SK-N-SH (cell line): ENCODE measurements around the gene MRPS22. TPM values are rescaled to one million over a fixed set of nuclear protein-coding genes. Genes with fewer than 3 reads are reported as not detected.
A peak's percentile ranks its signal among the peaks of the same experiment; 100 is the strongest.

Experiments
- CTCF ChIA-PET: fragments of 300-600, 350-600 bp; formaldehyde crosslinking; extraction: SDS; loops from one replicate; lab custom pipeline; 2021; lab: Yijun Ruan, JAX
- POLR2A ChIA-PET: fragments of 350-600 bp; sonication (Branson Sonifier 250); formaldehyde crosslinking; extraction: SDS; loops from one replicate; lab custom pipeline; 2020; ENCODE audit warnings: antibody characterized with exemption, inconsistent platforms; lab: Yijun Ruan, JAX
- DNase-seq: peaks from one replicate; pipeline ENCODE4 v3.0.0; 2012
- H2AFZ ChIP-seq: fragments of 200-600 bp; sonication (generic); 2 replicates; pipeline ENCODE4 v1.8.1; 2016; ENCODE audit warnings: antibody characterized with exemption, mild to moderate bottlenecking, low read depth
- H3F3A ChIP-seq: fragments of 200-600 bp; sonication (generic); replicated peaks from 2 replicates; pipeline ENCODE3; 2016; ENCODE audit warnings: antibody characterized with exemption, mild to moderate bottlenecking; ENCODE audit not compliant: insufficient read depth
- H3K27ac ChIP-seq, 2 experiments: fragments of 200-500 bp in 1 of 2; fragments of 200-600 bp in 1 of 2; sonication (Bioruptor generic) in 1 of 2; sonication (generic), shearing (Covaris generic) in 1 of 2; 2 replicates each; pipeline versions ENCODE4 v1.5.1 to v1.6.1; 2014 to 2016; ENCODE audit warnings: low read depth in 2 of 2, inconsistent platforms in 1 of 2, low read length in 1 of 2, mild to moderate bottlenecking in 1 of 2, mixed read lengths in 1 of 2
- H3K27me3 ChIP-seq: fragments of 200-600 bp; sonication (generic), shearing (Covaris generic); 2 replicates; pipeline ENCODE4 v1.6.1; 2016; ENCODE audit warnings: mixed run types; ENCODE audit not compliant: insufficient read depth
- H3K36me3 ChIP-seq, 2 experiments: fragments of 200-500 bp in 1 of 2; fragments of 200-600 bp in 1 of 2; sonication (Bioruptor generic) in 1 of 2; sonication (generic) in 1 of 2; replicated peaks in 1 of 2; 2 replicates each; pipeline versions ENCODE3 to v1.5.1; 2014 to 2016; ENCODE audit warnings: low read length in 1 of 2, mild to moderate bottlenecking in 1 of 2; ENCODE audit not compliant: insufficient read depth in 2 of 2, control insufficient read depth in 1 of 2
- H3K4me1 ChIP-seq, 2 experiments: fragments of 200-500 bp in 1 of 2; fragments of 200-600 bp in 1 of 2; sonication (Bioruptor generic) in 1 of 2; sonication (generic), shearing (Covaris generic) in 1 of 2; 2 replicates each; pipeline versions ENCODE4 v1.5.1 to v1.6.1; 2014 to 2016; ENCODE audit warnings: low read depth in 1 of 2, low read length in 1 of 2, mixed run types in 1 of 2; ENCODE audit not compliant: insufficient read depth in 2 of 2, control insufficient read depth in 1 of 2
- H3K4me2 ChIP-seq: fragments of 200-600 bp; sonication (generic), shearing (Covaris generic); 2 replicates; pipeline ENCODE4 v1.6.1; 2017; ENCODE audit warnings: mixed run types
- H3K4me3 ChIP-seq, 2 experiments: fragments of 200-500 bp in 1 of 2; fragments of 200-600 bp in 1 of 2; sonication (Bioruptor generic) in 1 of 2; sonication (generic), shearing (Covaris generic) in 1 of 2; 2 replicates each; pipeline versions ENCODE4 v1.5.1 to v1.8.1; 2014 to 2016; ENCODE audit warnings: low read depth in 2 of 2, inconsistent platforms in 1 of 2, low read length in 1 of 2, mild to moderate bottlenecking in 1 of 2, mixed read lengths in 1 of 2, moderate library complexity in 1 of 2
- H3K79me2 ChIP-seq: fragments of 200-600 bp; sonication (generic); 2 replicates; pipeline ENCODE4 v1.8.1; 2017; ENCODE audit warnings: mild to moderate bottlenecking; ENCODE audit not compliant: insufficient read depth
- H3K9ac ChIP-seq: fragments of 200-600 bp; sonication (generic); 2 replicates; pipeline ENCODE4 v1.6.1; 2017; ENCODE audit warnings: mixed run types
- H3K9me2 ChIP-seq: fragments of 200-600 bp; sonication (generic); 2 replicates; pipeline ENCODE4 v1.6.1; 2017; ENCODE audit warnings: mixed run types
- H3K9me3 ChIP-seq: fragments of 200-600 bp; sonication (generic); 2 replicates; pipeline ENCODE4 v1.6.1; 2017; ENCODE audit warnings: mixed run types, mild to moderate bottlenecking, moderate library complexity
- H4K20me1 ChIP-seq: fragments of 200-600 bp; sonication (generic); 2 replicates; pipeline ENCODE4 v1.6.1; 2017; ENCODE audit warnings: mild to moderate bottlenecking, mixed run types; ENCODE audit not compliant: insufficient read depth
- CHD2 ChIP-seq: fragments of 150-350 bp; IDR thresholded peaks from 2 replicates; pipeline ENCODE4 v1.6.1; 2018; ENCODE audit warnings: low read length; ENCODE audit not compliant: partially characterized antibody
- ELF1 ChIP-seq: IDR thresholded peaks from 2 replicates; pipeline ENCODE4 v1.4.0; 2012
- EP300 ChIP-seq, 2 experiments: IDR thresholded peaks; 2 replicates each; pipeline versions ENCODE4 v1.4.0 to v1.6.1; 2012; ENCODE audit warnings: borderline replicate concordance in 1 of 2, low read depth in 1 of 2, low read length in 1 of 2
- FOSL2 ChIP-seq: IDR thresholded peaks from 2 replicates; pipeline ENCODE4 v1.4.0; 2012; ENCODE audit warnings: low read depth, mild to moderate bottlenecking, moderate library complexity, borderline replicate concordance
- FOXM1 ChIP-seq: IDR thresholded peaks from 2 replicates; pipeline ENCODE4 v1.4.0; 2012; ENCODE audit warnings: low read depth, mild to moderate bottlenecking
- GABPA ChIP-seq: IDR thresholded peaks from 2 replicates; pipeline ENCODE4 v1.4.0; 2012; ENCODE audit warnings: low read depth, mild to moderate bottlenecking
- GATA2 ChIP-seq: sonication (generic); formaldehyde crosslinking; IDR thresholded peaks from 2 replicates; pipeline ENCODE4 v1.5.0; 2020; ENCODE audit warnings: mild to moderate bottlenecking, missing genetic modification reagents
- IRF3 ChIP-seq: fragments of 150-350 bp; IDR thresholded peaks from 2 replicates; pipeline ENCODE4 v1.6.1; 2016; ENCODE audit warnings: mild to moderate bottlenecking, low read depth, low read length
- MXI1 ChIP-seq: IDR thresholded peaks from 2 replicates; pipeline ENCODE4 v1.6.1; 2012; ENCODE audit warnings: mild to moderate bottlenecking, low read depth, low read length, improper control_type of control experiment
- NFIC ChIP-seq: IDR thresholded peaks from 2 replicates; pipeline ENCODE4 v1.4.0; 2012; ENCODE audit warnings: borderline replicate concordance
- NRF1 ChIP-seq: IDR thresholded peaks from 2 replicates; pipeline ENCODE4 v1.6.1; 2012; ENCODE audit warnings: low read depth, mild to moderate bottlenecking, low read length
- POLR2AphosphoS5 ChIP-seq: IDR thresholded peaks from 2 replicates; pipeline ENCODE4 v1.6.1; 2012; ENCODE audit warnings: low read depth, low read length
- SIN3A ChIP-seq: IDR thresholded peaks from 2 replicates; pipeline ENCODE4 v1.6.1; 2012; ENCODE audit warnings: low read depth, mild to moderate bottlenecking, low read length, moderate library complexity, borderline replicate concordance
- SMC3 ChIP-seq: IDR thresholded peaks from 2 replicates; pipeline ENCODE4 v1.6.1; 2012; ENCODE audit warnings: low read depth, low read length, improper control_type of control experiment
- TAF1 ChIP-seq: IDR thresholded peaks from 2 replicates; pipeline ENCODE4 v1.6.1; 2012; ENCODE audit warnings: low read depth, mild to moderate bottlenecking, low read length, moderate library complexity, borderline replicate concordance
- TEAD4 ChIP-seq: IDR thresholded peaks from 2 replicates; pipeline ENCODE4 v1.4.0; 2012; ENCODE audit warnings: mild to moderate bottlenecking, borderline replicate concordance; ENCODE audit not compliant: insufficient read depth
- USF1 ChIP-seq: IDR thresholded peaks from 2 replicates; pipeline ENCODE4 v1.4.0; 2012; ENCODE audit warnings: low read depth, borderline replicate concordance
- WGBS: methylation state at CpG from one replicate; pipeline ENCODE4 v1.1.6; 2017; ENCODE audit warnings: low lambda C conversion rate; 5-methylcytosine and 5-hydroxymethylcytosine counted together
- polyA plus RNA-seq, 3 experiments: library from polyadenylated mRNA; depleted of rRNA; stranded (reverse); fragments of >200 nt; gene quantifications; 2 replicates each; pipeline ENCODE4 v1.2.3, GENCODE V29; 2012
- TF ChIP-seq, protein P1 (sequence below): IDR thresholded peaks from 2 replicates; pipeline ENCODE4; 2012
- TF ChIP-seq, protein P2 (sequence below): IDR thresholded peaks from 2 replicates; pipeline ENCODE4 v1.6.1; 2012; ENCODE audit warnings: mild to moderate bottlenecking, low read depth, low read length, moderate library complexity

Gene MRPS22
- polyA plus RNA-seq, 1 of the 3 experiments (the other 2 are of a cell fraction), result 50.6 TPM

DNA sequence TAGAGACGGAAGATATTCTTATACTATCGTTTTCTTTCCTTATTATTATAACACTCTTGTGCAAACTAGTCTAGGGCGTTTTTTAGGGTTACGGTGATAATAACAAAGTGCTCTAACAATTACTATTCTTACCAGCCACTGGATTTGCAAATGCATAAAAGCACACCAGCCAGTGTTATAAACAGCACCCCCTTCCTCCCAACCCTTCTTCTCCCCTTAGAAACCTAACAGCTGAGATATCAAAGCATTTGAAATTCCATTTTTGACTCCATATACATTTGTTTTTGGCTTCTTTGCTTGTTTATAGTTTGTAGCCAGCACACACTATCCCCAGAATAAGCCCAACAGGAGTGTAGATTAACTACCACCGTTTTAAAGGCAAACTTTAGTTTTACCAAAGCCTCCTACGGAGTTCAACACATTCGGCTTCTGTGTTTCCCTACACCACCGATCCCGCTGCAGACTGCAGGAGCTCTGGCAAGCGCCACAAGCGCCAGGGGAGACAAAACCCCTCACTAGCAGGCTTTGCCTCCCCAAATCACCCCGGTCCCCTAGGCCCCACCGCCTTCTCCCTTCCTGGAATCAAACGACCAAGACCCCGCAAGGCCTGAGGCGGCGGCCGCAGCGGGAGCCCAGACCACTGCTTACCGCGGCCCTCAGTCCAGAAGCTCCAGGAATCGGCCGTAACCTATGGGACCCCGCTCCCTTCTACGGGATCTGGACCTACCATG is 45.2 kb downstream of the MRPS22 start (continued):
- TF ChIP-seq IRF3, result no peak

GRCh38 chr3:139389552-139390368 is 45.9 kb downstream of the MRPS22 start, which contains the start of gene COPB2:
COPB2 (minus strand) TSS chr3:139389647; CDS start chr3:139389550, 97 bp downstream.
- POLR2A ChIA-PET, result interaction anchor here (1.1 to 1.4 kb wide), 2 partner anchors 145 to 151 kb away, joined by 3 to 4 read pairs; no protein-coding TSS in a partner anchor
- Histone ChIP-seq H3K9me3 (no peaks in the 10 kb centered on the region), H2AFZ (peak within 1 kb of the TSS; percentile 80), H3K36me3 (peaks cover 3 to 8% of the 10 kb centered on the region in 2 experiments), H3K27me3 (no peaks in the 10 kb centered on the region), H3K4me3 (peak within 1 kb of the TSS; percentile 86 to 98), H3K4me2 (peak within 1 kb of the TSS; percentile 79), H3F3A (peaks cover 8% of the 10 kb centered on the region), H4K20me1 (peaks cover 35% of the 10 kb centered on the region), H3K4me1 (peaks cover 13 to 15% of the 10 kb centered on the region in 2 experiments; a peak in 3 of 4 replicates), H3K9me2 (no peaks in the 10 kb centered on the region), H3K27ac (peak within 1 kb of the TSS; percentile 97 to 98), H3K9ac (peak within 1 kb of the TSS; percentile 96), H3K79me2 (peaks cover 68% of the 10 kb centered on the region)
- CTCF ChIA-PET, result interaction anchor here (0.9 to 4.7 kb wide), 5 partner anchors 14 to 547 kb away, joined by 3 to 21 read pairs (median 4); no protein-coding TSS in a partner anchor
- under 1% methylated on average over 24 of the region's 52 CpGs for WGBS
- peak; percentile 94 for DNase-seq
- TF ChIP-seq FOSL2 (no peak), CHD2 (peak; percentile 100), POLR2AphosphoS5 (peak; percentile 92), TEAD4 (no peak), SIN3A (peak; percentile 89), MXI1 (peak; percentile 78), TAF1 (peak; percentile 84; the same call in 1 of the 2 replicates), USF1 (no peak), FOXM1 (no peak), ELF1 (peak; percentile 90), EP300 (IDR thresholded peaks at IDR 0.05; ENCODE audit: borderline replicate concordance in 1 of 2, low read depth in 1 of 2, low read length in 1 of 2) (no peak), NRF1 (peak; percentile 87), GABPA (peak; percentile 65), IRF3 (no peak), SMC3 (0 out of 2 replicates have a peak, but pooled peaks have one; percentile 7), NFIC (peak; percentile 46; the same call in 1 of the 2 replicates), GATA2 (peak; percentile 36; the same call in 1 of the 2 replicates)
- TF ChIP-seq, protein P1, sequence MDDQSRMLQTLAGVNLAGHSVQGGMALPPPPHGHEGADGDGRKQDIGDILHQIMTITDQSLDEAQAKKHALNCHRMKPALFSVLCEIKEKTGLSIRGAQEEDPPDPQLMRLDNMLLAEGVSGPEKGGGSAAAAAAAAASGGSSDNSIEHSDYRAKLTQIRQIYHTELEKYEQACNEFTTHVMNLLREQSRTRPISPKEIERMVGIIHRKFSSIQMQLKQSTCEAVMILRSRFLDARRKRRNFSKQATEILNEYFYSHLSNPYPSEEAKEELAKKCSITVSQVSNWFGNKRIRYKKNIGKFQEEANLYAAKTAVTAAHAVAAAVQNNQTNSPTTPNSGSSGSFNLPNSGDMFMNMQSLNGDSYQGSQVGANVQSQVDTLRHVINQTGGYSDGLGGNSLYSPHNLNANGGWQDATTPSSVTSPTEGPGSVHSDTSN, result peak; percentile 52; the same call in 1 of the 2 replicates
- TF ChIP-seq, protein P2, sequence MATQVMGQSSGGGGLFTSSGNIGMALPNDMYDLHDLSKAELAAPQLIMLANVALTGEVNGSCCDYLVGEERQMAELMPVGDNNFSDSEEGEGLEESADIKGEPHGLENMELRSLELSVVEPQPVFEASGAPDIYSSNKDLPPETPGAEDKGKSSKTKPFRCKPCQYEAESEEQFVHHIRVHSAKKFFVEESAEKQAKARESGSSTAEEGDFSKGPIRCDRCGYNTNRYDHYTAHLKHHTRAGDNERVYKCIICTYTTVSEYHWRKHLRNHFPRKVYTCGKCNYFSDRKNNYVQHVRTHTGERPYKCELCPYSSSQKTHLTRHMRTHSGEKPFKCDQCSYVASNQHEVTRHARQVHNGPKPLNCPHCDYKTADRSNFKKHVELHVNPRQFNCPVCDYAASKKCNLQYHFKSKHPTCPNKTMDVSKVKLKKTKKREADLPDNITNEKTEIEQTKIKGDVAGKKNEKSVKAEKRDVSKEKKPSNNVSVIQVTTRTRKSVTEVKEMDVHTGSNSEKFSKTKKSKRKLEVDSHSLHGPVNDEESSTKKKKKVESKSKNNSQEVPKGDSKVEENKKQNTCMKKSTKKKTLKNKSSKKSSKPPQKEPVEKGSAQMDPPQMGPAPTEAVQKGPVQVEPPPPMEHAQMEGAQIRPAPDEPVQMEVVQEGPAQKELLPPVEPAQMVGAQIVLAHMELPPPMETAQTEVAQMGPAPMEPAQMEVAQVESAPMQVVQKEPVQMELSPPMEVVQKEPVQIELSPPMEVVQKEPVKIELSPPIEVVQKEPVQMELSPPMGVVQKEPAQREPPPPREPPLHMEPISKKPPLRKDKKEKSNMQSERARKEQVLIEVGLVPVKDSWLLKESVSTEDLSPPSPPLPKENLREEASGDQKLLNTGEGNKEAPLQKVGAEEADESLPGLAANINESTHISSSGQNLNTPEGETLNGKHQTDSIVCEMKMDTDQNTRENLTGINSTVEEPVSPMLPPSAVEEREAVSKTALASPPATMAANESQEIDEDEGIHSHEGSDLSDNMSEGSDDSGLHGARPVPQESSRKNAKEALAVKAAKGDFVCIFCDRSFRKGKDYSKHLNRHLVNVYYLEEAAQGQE, result 0 out of 2 replicates have a peak, but pooled peaks have one; percentile 20
